HepG2 (cell line): ENCODE results near the gene NPTXR. TPM values are rescaled to one million over a fixed set of nuclear protein-coding genes. Genes with fewer than 3 reads are reported as not detected.

Experiments
- ATAC-seq: fragments of 200-7000 bp; cut with Tn5 transposase; 3 replicates; pipeline ENCODE4 v1.9.1; 2020; ENCODE audit warnings: mild to moderate bottlenecking, moderate library complexity
- BruUV-seq: library from RNA; stranded (reverse); fragments of 400-500 nt; replicated peaks from 2 replicates; lab custom pipeline; 2021; lab: Mats Ljungman, UMichigan
- CTCF ChIA-PET: fragments of 300-600 bp; formaldehyde crosslinking; extraction: SDS; loops from one replicate; lab custom pipeline; 2021; ENCODE audit warnings: low total read pairs, inconsistent platforms, low intra/inter-chr PET ratio; lab: Yijun Ruan, JAX
- POLR2A ChIA-PET: fragments of 350-600 bp; sonication (Branson Sonifier 250); formaldehyde crosslinking; loops from one replicate; lab custom pipeline; 2020; ENCODE audit warnings: antibody characterized with exemption, inconsistent platforms; lab: Yijun Ruan, JAX
- DNase-seq: peaks from one replicate; pipeline ENCODE4 v3.0.0-alpha.2; 2015; ENCODE audit warnings: low spot score
- FAIRE-seq: peaks from 3 replicates; lab custom pipeline; 2011; peaks lifted over from hg19 to GRCh38; lab: Jason Lieb, UNC
- H2AFZ ChIP-seq: one replicate; pipeline ENCODE4 v1.6.1; 2011; ENCODE audit warnings: low read length, inconsistent platforms
- H3K27ac ChIP-seq: fragments of 300-600 bp; 3 replicates; pipeline ENCODE4 v1.8.0; 2011; ENCODE audit warnings: mixed run types, mild to moderate bottlenecking, mixed read lengths, low read length, inconsistent platforms; ENCODE audit not compliant: insufficient read depth; ENCODE audit errors: extremely low read length
- H3K27me3 ChIP-seq, 2 experiments: fragments of 200-600 bp in 1 of 2; 2 replicates in 1 of 2; 3 replicates in 1 of 2; pipeline versions ENCODE4 v1.6.0 to v1.8.0; 2011; ENCODE audit warnings: low read length in 2 of 2, mild to moderate bottlenecking in 2 of 2, moderate library complexity in 2 of 2, inconsistent platforms in 1 of 2; ENCODE audit not compliant: insufficient read depth in 2 of 2, control insufficient read depth in 1 of 2
- H3K36me3 ChIP-seq, 2 experiments: fragments of 200-600 bp in 1 of 2; replicated peaks in 1 of 2; 2 replicates in 1 of 2; 3 replicates in 1 of 2; pipeline versions ENCODE4 v1.5.1 to v1.8.0; 2011; ENCODE audit warnings: low read length in 2 of 2, inconsistent platforms in 1 of 2; ENCODE audit not compliant: insufficient read depth in 2 of 2, control insufficient read depth in 1 of 2
- H3K4me1 ChIP-seq: 2 replicates; pipeline ENCODE4 v1.5.1; 2012; ENCODE audit warnings: low read length, inconsistent platforms; ENCODE audit not compliant: insufficient read depth
- H3K4me2 ChIP-seq: 2 replicates; pipeline ENCODE4 v1.6.0; 2011; ENCODE audit warnings: low read depth, low read length, inconsistent platforms
- H3K4me3 ChIP-seq, 3 experiments: fragments of 200-600 bp in 1 of 3; sonication (generic), shearing (Covaris generic) in 1 of 3; replicated peaks in 1 of 3; 2 replicates each; pipeline ENCODE4 v1.5.1; 2011 to 2016; ENCODE audit warnings: low read length in 3 of 3, inconsistent platforms in 2 of 3, low read depth in 2 of 3, mild to moderate bottlenecking in 2 of 3, control low read depth in 1 of 3, mixed read lengths in 1 of 3; ENCODE audit not compliant: insufficient read depth in 1 of 3
- H3K79me2 ChIP-seq: one replicate; pipeline ENCODE4 v1.6.1; 2011; ENCODE audit warnings: low read length, inconsistent platforms; ENCODE audit not compliant: insufficient read depth
- H3K9ac ChIP-seq: 2 replicates; pipeline ENCODE4 v1.6.0; 2011; ENCODE audit warnings: mild to moderate bottlenecking, low read depth, low read length, inconsistent platforms; ENCODE audit not compliant: insufficient read depth
- H3K9me3 ChIP-seq: 2 replicates; pipeline ENCODE4 v1.5.1; 2012; ENCODE audit warnings: mild to moderate bottlenecking, low read length
- H4K20me1 ChIP-seq: 2 replicates; pipeline ENCODE4 v1.6.0; 2011; ENCODE audit warnings: inconsistent platforms, mild to moderate bottlenecking, low read length, moderate library complexity; ENCODE audit not compliant: insufficient read depth
- ARID2 ChIP-seq: sonication (generic); formaldehyde crosslinking; IDR thresholded peaks from 2 replicates; pipeline ENCODE4 v1.8.1; 2022; ENCODE audit warnings: mild to moderate bottlenecking, missing genetic modification reagents, borderline replicate concordance
- DBP ChIP-seq: sonication (generic); formaldehyde crosslinking; IDR thresholded peaks from 2 replicates; pipeline ENCODE4 v1.4.0; 2020; ENCODE audit warnings: missing genetic modification reagents; ENCODE audit errors: not compliant biosample characterization
- KDM5A ChIP-seq: fragments of 200-600 bp; sonication (generic); IDR thresholded peaks from 2 replicates; pipeline ENCODE4 v1.7.0; 2018; ENCODE audit warnings: antibody characterized with exemption, mild to moderate bottlenecking, low read length, borderline replicate concordance
- MBD4 ChIP-seq: IDR thresholded peaks from 2 replicates; pipeline ENCODE4 v1.6.1; 2012; ENCODE audit warnings: low read length, inconsistent platforms, borderline replicate concordance
- ZBTB46 ChIP-seq: sonication (generic); formaldehyde crosslinking; IDR thresholded peaks from 2 replicates; pipeline ENCODE4 v1.4.0; 2020; ENCODE audit warnings: mild to moderate bottlenecking, missing genetic modification reagents, borderline replicate concordance
- ZNF687 ChIP-seq: sonication (generic); formaldehyde crosslinking; IDR thresholded peaks from 2 replicates; pipeline ENCODE4 v1.5.1; 2020; ENCODE audit warnings: mild to moderate bottlenecking, missing genetic modification reagents, moderate library complexity
- ZNF746 ChIP-seq: sonication (generic); formaldehyde crosslinking; IDR thresholded peaks from 2 replicates; pipeline ENCODE4 v1.8.0; 2022; ENCODE audit warnings: mild to moderate bottlenecking, missing genetic modification reagents
- WGBS: methylation state at CpG from one replicate; pipeline ENCODE4 v1.1.6; 2017; ENCODE audit warnings: low lambda C conversion rate; 5-methylcytosine and 5-hydroxymethylcytosine counted together
- in situ Hi-C: cut with HindIII; loops from 2 replicates; pipeline ENCODE4 v1.10.0; 2017; ENCODE audit warnings: low pct_unique_long_range_greater_than_20kb; ENCODE audit not compliant: extremely low pct_ligation_motif_present
- intact Hi-C: fragments of 100-400 bp; cut with micrococcal nuclease; formaldehyde crosslinking; loops from one replicate; pipeline ENCODE4 v1.10.0; 2022; ENCODE audit not compliant: unreplicated experiment
- polyA plus RNA-seq, 8 experiments: library from polyadenylated mRNA; depleted of rRNA in 3 of 8; stranded (reverse) in 7 of 8; unstranded in 1 of 8; fragments of >200 nt; fragmentation: Illumina TruSeq in 4 of 8; extraction: Trizol in 4 of 8; gene quantifications; 2 replicates each; pipeline versions ENCODE4 v1.2.1 to v1.2.3, GENCODE V29; 2011 to 2016; ENCODE audit warnings: low read depth in 4 of 8, missing spikeins in 1 of 8, mixed read lengths in 1 of 8; ENCODE audit not compliant: insufficient read depth in 1 of 8
- total RNA-seq, 5 experiments: library from RNA; depleted of rRNA; stranded (reverse); fragments of >200 nt; fragmentation: Illumina TruSeq; extraction: Trizol; gene quantifications; 2 replicates each; pipeline ENCODE4 v1.2.3, GENCODE V29; 2016; ENCODE audit warnings: low read depth in 1 of 5

Gene NPTXR
- total and polyA plus RNA-seq, 2 of the 13 experiments (the other 11 are each of a cell fraction or from before 2014, with no cell fraction given), result 2.6 to 4.8 TPM

- Histone ChIP-seq H2AFZ (no peak overlapping the region), H3K9ac (no peak overlapping the region), H3K27ac (no peak overlapping the region), H3K27me3 (no peaks in the 10 kb centered on the region), H3K36me3 (no peaks in the 10 kb centered on the region), H3K4me3 (no peak overlapping the region), H3K79me2 (no peaks in the 10 kb centered on the region), H3K4me2 (no peak overlapping the region), H3K9me3 (no peaks in the 10 kb centered on the region)
- 91% methylated on average over 13 of the region's 15 CpGs for WGBS
- no peak for DNase-seq
- no peak for ATAC-seq
- CTCF ChIA-PET, result no interaction called here
- intact Hi-C loops, result no loop called here
- no TSS peak for BruUV-seq
- in situ Hi-C loops, result no loop called here
- TF ChIP-seq ARID2 (CRISPR knock-in tag) (no peak), MBD4 (no peak), DBP (CRISPR knock-in tag) (no peak), ZBTB46 (no peak), ZNF746 (CRISPR knock-in tag) (no peak), KDM5A (no peak), ZNF687 (CRISPR knock-in tag) (no peak)
- TF ChIP-seq, all 625 proteins: peak for 0
- H3K4me1 ChIP-seq, result no peaks in the 10 kb centered on the region
- no peaks in the 10 kb centered on the region for H4K20me1 ChIP-seq
- FAIRE-seq, result no peak
- POLR2A ChIA-PET, result interaction anchor here (0.7 kb wide), 1 partner anchor 28 kb away, joined by 3 read pairs; no protein-coding TSS in a partner anchor
Measured at GRCh38 chr22:38784035-38784434, 59.8 kb downstream of the NPTXR start.
